D721Med (cell line): Measurements from ENCODE around the gene KCTD11.
"Not testable (repeated sequence)": the region's sequence is repeated elsewhere in the genome, so short reads cannot be mapped to it uniquely, and the experiment has no call there.

ENCODE experiments used
- DNase-seq: peaks from one replicate; pipeline ENCODE4 v3.0.0; 2011; ENCODE audit warnings: low spot score; ENCODE audit not compliant: insufficient read length
- FAIRE-seq: peaks from 2 replicates; lab custom pipeline; 2011; peaks lifted over from hg19 to GRCh38; lab: Jason Lieb, UNC
- CTCF ChIP-seq: IDR thresholded peaks from 2 replicates; pipeline ENCODE4 v1.5.1; 2012; ENCODE audit warnings: mild to moderate bottlenecking, control low read depth; ENCODE audit not compliant: insufficient read depth; ENCODE audit errors: missing control alignments

The KCTD11 gene

GRCh38 chr17:7367918-7368598 is 16.1 kb downstream of the KCTD11 start:
- DNase-seq (no peak), FAIRE-seq (no peak)
- no peak for TF ChIP-seq CTCF

DNA sequence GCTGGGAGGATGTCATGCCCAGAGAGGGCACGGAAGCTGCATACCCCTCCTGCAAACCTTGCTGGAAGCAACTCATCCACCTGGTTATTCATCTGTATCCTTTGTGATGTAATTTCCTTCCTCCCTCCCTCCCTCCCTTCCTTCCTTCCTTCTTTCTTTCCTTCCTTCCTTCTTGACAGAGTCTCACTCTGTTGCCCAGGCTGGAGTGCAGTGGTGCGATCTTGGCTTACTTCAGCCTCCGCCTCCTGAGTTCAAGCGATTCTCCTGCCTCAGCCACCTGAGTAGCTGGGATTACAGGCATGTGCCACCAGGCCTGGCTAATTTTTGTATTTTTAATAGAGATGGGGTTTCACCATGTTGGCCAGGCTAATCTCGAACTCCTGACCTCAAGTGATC is 16.6 kb downstream of the KCTD11 start:
- FAIRE-seq, DNase-seq: not testable (repeated sequence)

DNA sequence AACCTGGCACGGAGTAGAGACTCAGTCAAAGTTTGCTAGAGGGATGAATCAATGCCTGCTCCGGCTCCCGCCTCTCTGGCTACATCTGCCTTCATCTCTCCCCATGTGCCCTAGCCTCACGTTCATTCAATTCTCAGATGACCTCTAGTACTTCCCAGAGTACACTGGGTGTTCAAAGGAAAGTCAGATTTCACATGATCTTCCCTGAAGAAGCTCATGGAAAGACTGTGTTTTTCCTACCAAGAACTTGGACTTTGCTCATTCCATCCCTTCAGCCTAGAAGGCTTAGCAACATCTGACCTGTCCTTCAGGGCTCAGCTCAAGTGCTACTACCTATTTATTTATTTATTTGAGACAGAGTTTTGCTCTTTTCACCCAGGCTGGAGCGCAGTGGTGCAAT is 17.9 kb downstream of the KCTD11 start:
- TF ChIP-seq CTCF = no peak
- FAIRE-seq (no peak), DNase-seq (no peak)

- no peak for TF ChIP-seq CTCF
- DNase-seq (no peak), FAIRE-seq (no peak)
These were observed 18.9 kb downstream of the KCTD11 start for GRCh38 chr17:7370853-7371252.

- DNase-seq (no peak), FAIRE-seq (no peak)
- no peak for TF ChIP-seq CTCF
These were observed 22.4 kb downstream of the KCTD11 start for GRCh38 chr17:7374353-7374752.

DNA sequence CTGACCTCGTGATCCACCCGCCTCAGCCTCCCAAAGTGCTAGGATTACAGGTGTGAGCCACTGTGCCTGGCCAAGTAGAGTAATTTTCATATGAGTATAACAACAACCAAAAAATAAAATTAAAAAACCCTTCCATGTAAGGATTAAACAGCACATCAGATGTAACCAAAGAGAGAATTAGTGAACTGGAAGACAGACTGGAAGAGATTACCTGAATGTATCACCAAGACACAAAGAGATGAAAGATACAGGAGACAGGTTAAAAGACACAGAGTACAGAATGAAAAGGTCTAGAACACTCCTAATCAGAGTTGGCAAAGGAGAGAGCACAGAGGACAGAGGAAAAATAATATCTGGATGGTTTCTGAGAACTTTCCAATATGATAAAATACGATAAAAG is 27.2 kb downstream of the KCTD11 start:
- no peak for FAIRE-seq
- no peak for TF ChIP-seq CTCF
- no peak for DNase-seq

DNA sequence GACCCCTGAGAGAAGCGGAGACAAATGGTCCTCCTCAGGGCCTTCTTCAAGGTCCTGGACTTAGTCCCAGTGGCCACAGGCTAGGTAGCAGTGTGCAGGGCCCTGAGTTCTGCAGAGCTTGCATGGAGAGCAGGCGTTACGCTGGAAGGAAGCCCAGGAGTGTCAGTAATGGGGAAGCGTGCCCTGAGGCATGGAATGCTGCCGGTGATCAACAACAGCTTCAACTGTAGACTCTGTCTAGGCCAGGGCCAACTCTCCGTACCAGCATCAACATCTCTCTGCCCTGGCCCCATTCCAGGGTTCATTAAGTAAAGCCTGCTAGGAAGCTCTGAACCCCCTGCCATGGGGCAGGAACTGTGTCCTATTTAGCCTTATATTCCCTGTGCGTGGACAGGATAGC is 28.4 kb downstream of the KCTD11 start:
- no peak for DNase-seq
- no peak for TF ChIP-seq CTCF
- FAIRE-seq = no peak
